ENCODE measurements around the gene DAAM1. TPM values are rescaled to one million over a fixed set of nuclear protein-coding genes. Genes with fewer than 3 reads are reported as not detected.
A peak's percentile ranks its signal among the peaks of the same experiment; 100 is the strongest.

DAAM1 gene
- total RNA-seq, 4 donors from 2014 or later = 25.3 to 47.2 (median 37.8) TPM

DNA sequence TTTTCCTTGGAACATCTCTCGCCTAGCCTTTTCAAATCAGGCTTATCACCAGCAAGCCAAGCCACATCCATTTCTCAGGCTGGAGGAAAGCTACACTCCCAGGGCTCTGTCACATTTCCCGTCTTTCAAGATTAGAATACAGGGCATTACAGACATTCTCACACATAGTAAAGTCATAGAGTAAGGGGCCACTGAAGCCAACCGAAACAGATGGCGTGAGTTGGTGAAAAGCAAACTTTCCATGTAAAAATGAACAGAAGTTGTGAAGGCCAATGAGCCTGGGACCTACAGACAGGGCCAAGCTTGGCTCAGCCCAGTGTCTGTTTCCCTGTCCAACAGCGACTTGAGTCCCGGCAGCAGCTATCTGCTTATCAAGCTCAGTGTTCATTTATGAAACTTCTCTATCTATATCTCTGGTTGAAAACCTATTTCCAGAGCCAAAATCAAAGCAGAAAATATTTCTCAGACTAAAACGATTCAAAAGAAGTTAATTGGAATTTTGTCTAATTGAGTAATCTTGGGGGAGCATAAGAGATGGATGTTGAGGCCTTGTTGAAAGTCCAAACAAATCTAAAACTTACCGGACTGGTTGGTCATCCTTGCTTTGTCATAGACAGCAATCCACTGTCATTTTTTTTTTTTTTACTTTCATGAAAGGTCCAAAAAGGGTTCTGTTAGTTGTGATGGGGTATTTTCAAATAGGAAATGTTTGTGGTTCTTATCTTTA is 105.6 kb downstream of the DAAM1 start:
- TF ChIP-seq POLR2A (IDR thresholded peaks at IDR 0.05) = no peak
- TF ChIP-seq, protein P1, sequence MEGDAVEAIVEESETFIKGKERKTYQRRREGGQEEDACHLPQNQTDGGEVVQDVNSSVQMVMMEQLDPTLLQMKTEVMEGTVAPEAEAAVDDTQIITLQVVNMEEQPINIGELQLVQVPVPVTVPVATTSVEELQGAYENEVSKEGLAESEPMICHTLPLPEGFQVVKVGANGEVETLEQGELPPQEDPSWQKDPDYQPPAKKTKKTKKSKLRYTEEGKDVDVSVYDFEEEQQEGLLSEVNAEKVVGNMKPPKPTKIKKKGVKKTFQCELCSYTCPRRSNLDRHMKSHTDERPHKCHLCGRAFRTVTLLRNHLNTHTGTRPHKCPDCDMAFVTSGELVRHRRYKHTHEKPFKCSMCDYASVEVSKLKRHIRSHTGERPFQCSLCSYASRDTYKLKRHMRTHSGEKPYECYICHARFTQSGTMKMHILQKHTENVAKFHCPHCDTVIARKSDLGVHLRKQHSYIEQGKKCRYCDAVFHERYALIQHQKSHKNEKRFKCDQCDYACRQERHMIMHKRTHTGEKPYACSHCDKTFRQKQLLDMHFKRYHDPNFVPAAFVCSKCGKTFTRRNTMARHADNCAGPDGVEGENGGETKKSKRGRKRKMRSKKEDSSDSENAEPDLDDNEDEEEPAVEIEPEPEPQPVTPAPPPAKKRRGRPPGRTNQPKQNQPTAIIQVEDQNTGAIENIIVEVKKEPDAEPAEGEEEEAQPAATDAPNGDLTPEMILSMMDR (IDR thresholded peaks at IDR 0.05) = no peak

DNA sequence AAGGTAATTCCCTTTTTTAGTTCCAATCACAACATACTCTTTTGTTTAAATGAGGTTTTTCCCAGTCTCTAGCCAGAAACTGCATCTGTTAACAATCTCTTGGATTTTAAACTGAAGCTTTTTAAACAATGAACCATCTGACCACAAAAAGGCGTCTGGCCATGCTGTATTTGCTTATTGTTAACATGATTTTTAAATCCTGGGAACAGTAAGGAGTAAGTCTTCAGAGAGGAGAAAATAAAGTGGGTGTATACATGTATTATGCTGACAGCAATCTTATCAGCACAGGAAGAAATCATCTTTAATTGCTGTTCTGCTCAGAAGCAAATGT is 106.2 kb downstream of the DAAM1 start:
- no peak for DNase-seq
- intact Hi-C loops (cut with DNase I) = no loop called here
- Histone ChIP-seq H3K36me3 (peaks cover 0 to 11% of the 10 kb centered on the region in 2 donors), H3K27me3 (no peaks in the 10 kb centered on the region), H3K4me3 (replicated peaks in 1 of 3) (no peak overlapping the region), H3K27ac (peak overlapping the region in 1 of 3 donors; percentile 23), H3K4me1 (peaks cover 0 to 16% of the 10 kb centered on the region in 2 donors), H3K9me3 (no peaks in the 10 kb centered on the region)
- TF ChIP-seq, protein P1 (IDR thresholded peaks at IDR 0.05) = no peak
- TF ChIP-seq POLR2A (IDR thresholded peaks at IDR 0.05) = no peak
- 81% methylated on average over 1 of the region's 1 CpG for WGBS, 2 donors

More for the DNA sequence above, 105.6 kb downstream of the DAAM1 start:
- peaks cover 0 to 11% of the 10 kb centered on the region in 2 donors for H3K36me3 ChIP-seq
- H3K4me3 ChIP-seq (replicated peaks in 1 of 3) = no peak overlapping the region
- 71 to 80% methylated on average over 8 of the region's 8 CpGs for WGBS, 2 donors
- intact Hi-C loops (cut with DNase I) = no loop called here
- peak overlapping the region in 1 of 3 donors; percentile 23 for H3K27ac ChIP-seq
- H3K4me1 ChIP-seq = peaks cover 0 to 16% of the 10 kb centered on the region in 2 donors
- H3K27me3 ChIP-seq = no peaks in the 10 kb centered on the region
- H3K9me3 ChIP-seq = no peaks in the 10 kb centered on the region
- no peak for DNase-seq

DNA sequence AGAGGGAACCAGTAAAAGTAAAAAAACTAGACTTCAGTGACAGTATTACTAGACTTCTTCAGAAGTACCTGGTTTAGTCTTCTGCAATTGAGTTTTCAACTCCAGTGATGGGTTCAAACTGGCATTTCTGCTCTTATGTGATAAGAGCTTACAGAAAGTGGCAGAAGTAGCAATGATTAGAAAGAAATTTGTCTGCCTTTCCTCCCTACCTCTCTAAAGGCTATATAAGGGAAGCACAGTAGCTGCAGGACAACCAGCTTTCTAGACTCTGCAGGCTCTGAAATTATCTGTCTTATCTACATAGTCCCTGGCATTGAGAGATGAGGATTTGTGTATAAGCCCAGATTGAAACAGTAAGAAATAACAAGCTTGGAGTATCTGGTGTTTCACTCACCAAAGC is 107.5 kb downstream of the DAAM1 start:
- intact Hi-C loops (cut with DNase I) = no loop called here
- Histone ChIP-seq H3K36me3 (peaks cover 0 to 11% of the 10 kb centered on the region in 2 donors), H3K4me1 (peaks cover 0 to 16% of the 10 kb centered on the region in 2 donors), H3K27me3 (no peaks in the 10 kb centered on the region), H3K9me3 (no peaks in the 10 kb centered on the region), H3K4me3 (replicated peaks in 1 of 3) (no peak overlapping the region), H3K27ac (no peak overlapping the region)
- TF ChIP-seq POLR2A (IDR thresholded peaks at IDR 0.05) = no peak
- TF ChIP-seq, protein P1 (IDR thresholded peaks at IDR 0.05) = no peak
- DNase-seq = no peak

DNA sequence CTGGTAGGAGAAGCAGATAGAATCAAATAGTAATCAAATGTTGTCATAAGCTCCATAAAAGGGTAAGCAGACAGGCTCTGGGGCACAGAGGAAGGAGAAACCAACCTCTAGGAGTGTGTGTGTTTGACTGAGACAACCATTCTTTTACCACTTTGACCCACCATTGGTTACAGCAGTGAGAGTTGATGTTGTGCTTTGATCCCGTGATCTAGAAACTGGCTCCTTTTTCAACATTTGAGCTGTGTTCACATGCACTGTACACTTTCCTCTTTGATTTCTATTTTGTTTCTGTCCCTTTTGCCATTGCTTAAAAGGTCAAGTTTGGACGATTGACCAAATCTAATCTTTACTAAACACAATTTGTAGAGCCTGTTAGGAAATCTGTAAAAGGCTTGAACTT is 108.0 kb downstream of the DAAM1 start:
- no peak for DNase-seq
- WGBS, 2 donors = 77 to 84% methylated on average over 2 of the region's 2 CpGs
- Histone ChIP-seq H3K27ac (no peak overlapping the region), H3K4me1 (peaks cover 0 to 16% of the 10 kb centered on the region in 2 donors), H3K27me3 (no peaks in the 10 kb centered on the region), H3K4me3 (replicated peaks in 1 of 3) (no peak overlapping the region), H3K9me3 (no peaks in the 10 kb centered on the region), H3K36me3 (peaks cover 0 to 5% of the 10 kb centered on the region in 2 donors)
- TF ChIP-seq, protein P1 (IDR thresholded peaks at IDR 0.05) = no peak
- TF ChIP-seq POLR2A (IDR thresholded peaks at IDR 0.05) = no peak
- intact Hi-C loops (cut with DNase I) = no loop called here

DNA sequence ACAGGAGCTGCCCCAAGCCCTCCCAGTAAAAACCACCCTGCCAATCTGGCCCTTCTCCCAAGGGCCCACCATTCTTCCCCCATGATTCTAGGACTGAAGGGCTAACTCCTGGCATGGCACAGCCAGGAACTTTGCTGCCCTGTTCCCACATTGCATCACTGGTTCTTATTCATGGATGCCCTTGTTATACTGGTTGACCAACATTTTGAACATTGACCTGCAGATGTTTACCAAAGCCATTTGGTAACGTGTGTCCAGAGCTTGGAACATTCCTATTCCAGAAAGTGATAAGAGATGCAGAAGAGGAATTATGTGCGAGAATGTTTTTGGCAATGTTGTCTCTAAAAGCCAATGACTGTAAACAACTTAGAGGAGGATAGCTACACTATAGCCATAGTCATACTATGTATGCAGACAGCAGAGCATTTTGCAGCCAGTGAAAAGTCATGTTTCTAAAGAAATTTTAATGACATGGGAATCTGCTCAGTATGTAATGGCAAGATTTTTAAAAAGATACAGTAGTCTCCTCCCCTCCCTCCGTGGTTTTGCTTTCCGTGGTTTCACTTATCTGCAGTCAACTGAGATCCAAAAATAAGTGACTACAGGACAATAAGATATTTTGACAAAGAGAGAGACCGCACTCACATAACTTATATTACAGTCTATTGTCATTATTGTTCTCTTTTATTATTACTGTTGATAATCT is 108.8 kb downstream of the DAAM1 start:
- 87 to 89% methylated on average over 5 of the region's 5 CpGs for WGBS, 2 donors
- Histone ChIP-seq H3K4me1 (peaks cover 0 to 16% of the 10 kb centered on the region in 2 donors), H3K27me3 (no peaks in the 10 kb centered on the region), H3K4me3 (replicated peaks in 1 of 3) (no peak overlapping the region), H3K9me3 (no peaks in the 10 kb centered on the region), H3K27ac (no peak overlapping the region), H3K36me3 (no peaks in the 10 kb centered on the region)
- intact Hi-C loops (cut with DNase I) = no loop called here
- DNase-seq = no peak
- TF ChIP-seq POLR2A (IDR thresholded peaks at IDR 0.05) = no peak
- TF ChIP-seq, protein P1 (IDR thresholded peaks at IDR 0.05) = no peak

Measured in thyroid gland (tissue), 4 donors.